ENCODE results near the gene ATXN7.

Gene ATXN7, protein sequence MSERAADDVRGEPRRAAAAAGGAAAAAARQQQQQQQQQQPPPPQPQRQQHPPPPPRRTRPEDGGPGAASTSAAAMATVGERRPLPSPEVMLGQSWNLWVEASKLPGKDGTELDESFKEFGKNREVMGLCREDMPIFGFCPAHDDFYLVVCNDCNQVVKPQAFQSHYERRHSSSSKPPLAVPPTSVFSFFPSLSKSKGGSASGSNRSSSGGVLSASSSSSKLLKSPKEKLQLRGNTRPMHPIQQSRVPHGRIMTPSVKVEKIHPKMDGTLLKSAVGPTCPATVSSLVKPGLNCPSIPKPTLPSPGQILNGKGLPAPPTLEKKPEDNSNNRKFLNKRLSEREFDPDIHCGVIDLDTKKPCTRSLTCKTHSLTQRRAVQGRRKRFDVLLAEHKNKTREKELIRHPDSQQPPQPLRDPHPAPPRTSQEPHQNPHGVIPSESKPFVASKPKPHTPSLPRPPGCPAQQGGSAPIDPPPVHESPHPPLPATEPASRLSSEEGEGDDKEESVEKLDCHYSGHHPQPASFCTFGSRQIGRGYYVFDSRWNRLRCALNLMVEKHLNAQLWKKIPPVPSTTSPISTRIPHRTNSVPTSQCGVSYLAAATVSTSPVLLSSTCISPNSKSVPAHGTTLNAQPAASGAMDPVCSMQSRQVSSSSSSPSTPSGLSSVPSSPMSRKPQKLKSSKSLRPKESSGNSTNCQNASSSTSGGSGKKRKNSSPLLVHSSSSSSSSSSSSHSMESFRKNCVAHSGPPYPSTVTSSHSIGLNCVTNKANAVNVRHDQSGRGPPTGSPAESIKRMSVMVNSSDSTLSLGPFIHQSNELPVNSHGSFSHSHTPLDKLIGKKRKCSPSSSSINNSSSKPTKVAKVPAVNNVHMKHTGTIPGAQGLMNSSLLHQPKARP

DNA sequence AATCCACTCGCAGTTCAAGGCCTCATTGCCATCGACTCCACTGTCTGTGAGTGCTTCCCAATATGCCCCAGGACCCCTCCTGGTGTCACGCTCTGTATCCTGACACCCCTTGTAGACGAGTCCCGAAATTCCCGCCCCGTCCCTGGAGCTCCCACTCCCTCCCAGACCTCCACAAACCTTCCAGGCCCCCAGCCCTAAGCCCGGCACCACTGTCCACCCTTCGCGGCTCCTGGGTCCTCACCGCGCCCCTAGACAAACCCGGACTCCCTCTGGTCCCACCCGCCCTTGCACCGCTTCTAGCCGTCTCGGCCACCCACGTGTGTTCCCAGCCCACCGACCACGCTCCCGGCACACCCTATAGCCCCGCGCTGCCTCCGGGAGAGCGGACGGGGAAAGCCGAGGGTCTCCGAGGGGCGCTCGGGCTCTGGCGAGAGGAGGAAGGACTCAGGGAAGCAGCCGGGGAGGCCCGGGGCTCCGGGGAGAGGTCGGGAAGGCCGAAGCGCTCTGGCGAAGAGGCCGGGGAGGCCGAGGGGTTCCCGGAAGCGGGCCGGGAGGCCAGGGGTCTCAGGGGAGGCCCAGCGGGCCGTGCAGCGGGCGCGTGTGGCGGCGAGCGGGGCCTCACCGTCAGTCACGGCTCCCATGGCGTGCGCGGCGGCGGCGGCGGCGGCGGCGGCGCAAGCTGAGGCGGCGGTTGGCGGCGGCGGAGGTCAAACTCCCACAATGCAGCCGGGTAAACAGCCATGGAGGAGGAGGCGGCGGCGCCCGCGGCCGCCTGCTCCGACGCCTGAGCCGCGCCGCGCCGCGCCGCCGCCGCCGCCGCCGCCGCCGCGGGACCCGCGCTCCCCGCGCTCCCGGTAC is at the start of gene ATXN7, which contains the start of gene THOC7:
Gene ATXN7, plus strand, starts transcription at position 718 of the 858 bp plus-strand sequence. CDS start 48,732 bp downstream, outside the sequence.
Gene THOC7, minus strand, starts transcription at position 656 of the 858 bp plus-strand sequence. Its CDS starts 15 bp downstream, at position 641.
- Mint-ChIP-seq H3K9me3 (no peaks in the 10 kb centered on the region), H3K36me3 (ENCODE audit: low read depth) (peaks cover 23% of the 10 kb centered on the region), H3K4me3 (peak within 1 kb of the TSS; percentile 95), H3K4me1 (peaks cover 58% of the 10 kb centered on the region), H3K27ac (peak within 1 kb of the TSS; percentile 90), H3K27me3 (no peaks in the 10 kb centered on the region)
- ATAC-seq (peak; percentile 53), DNase-seq (peak; percentile 70)

DNA sequence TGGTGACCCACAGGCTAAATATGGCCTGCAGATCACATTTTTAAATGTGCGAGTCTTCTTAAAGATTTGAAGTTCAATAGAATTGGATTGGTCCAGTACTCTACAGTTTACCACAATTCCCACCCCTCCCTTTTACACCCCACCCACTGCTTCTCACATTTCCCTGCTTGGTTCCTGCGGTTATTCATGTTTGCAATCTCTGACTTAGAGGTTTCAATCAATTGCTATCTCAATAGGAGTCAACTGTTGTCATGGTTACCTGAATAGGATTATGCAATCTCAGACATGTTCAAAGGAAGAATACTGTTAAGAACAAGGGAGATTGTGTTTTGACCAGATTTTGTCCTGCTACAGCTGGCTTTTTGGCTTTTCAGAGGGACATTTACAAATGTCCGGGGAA is 49.4 kb upstream of the ATXN7 start:
- DNase-seq: no peak

DNA sequence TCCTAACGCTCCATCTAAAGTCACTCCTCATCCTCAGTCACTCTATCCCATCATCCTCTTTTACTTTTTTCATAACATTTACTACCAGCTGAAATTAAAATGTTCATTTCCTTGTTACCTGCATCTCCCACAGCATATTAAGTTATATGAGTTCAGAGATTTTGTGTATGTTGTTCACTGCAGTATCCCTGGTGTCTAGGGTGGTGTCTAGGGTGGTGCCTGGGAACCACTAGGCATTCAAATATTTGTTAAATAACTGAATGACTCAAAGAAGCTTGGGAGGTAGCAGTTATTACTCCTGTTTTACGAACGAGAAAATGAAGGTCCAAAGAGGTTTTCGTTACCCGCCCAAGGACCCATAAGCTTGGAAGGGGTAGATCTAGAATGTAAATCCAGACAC is 46.4 kb upstream of the ATXN7 start:
- no peak overlapping the region for H3K4me3 Mint-ChIP-seq
- H3K36me3 Mint-ChIP-seq (ENCODE audit: low read depth): no peaks in the 10 kb centered on the region
- DNase-seq (no peak), ATAC-seq (no peak)
- no peaks in the 10 kb centered on the region for H3K9me3 Mint-ChIP-seq
- H3K4me1 Mint-ChIP-seq: no peaks in the 10 kb centered on the region
- no peak overlapping the region for H3K27ac Mint-ChIP-seq
- no peaks in the 10 kb centered on the region for H3K27me3 Mint-ChIP-seq

More for the DNA sequence above, 49.4 kb upstream of the ATXN7 start:
- H3K27ac Mint-ChIP-seq: no peak overlapping the region
- no peaks in the 10 kb centered on the region for H3K4me1 Mint-ChIP-seq
- H3K9me3 Mint-ChIP-seq: no peaks in the 10 kb centered on the region
- ATAC-seq: no peak
- H3K27me3 Mint-ChIP-seq: no peaks in the 10 kb centered on the region
- H3K36me3 Mint-ChIP-seq (ENCODE audit: low read depth): no peaks in the 10 kb centered on the region
- no peak overlapping the region for H3K4me3 Mint-ChIP-seq

DNA sequence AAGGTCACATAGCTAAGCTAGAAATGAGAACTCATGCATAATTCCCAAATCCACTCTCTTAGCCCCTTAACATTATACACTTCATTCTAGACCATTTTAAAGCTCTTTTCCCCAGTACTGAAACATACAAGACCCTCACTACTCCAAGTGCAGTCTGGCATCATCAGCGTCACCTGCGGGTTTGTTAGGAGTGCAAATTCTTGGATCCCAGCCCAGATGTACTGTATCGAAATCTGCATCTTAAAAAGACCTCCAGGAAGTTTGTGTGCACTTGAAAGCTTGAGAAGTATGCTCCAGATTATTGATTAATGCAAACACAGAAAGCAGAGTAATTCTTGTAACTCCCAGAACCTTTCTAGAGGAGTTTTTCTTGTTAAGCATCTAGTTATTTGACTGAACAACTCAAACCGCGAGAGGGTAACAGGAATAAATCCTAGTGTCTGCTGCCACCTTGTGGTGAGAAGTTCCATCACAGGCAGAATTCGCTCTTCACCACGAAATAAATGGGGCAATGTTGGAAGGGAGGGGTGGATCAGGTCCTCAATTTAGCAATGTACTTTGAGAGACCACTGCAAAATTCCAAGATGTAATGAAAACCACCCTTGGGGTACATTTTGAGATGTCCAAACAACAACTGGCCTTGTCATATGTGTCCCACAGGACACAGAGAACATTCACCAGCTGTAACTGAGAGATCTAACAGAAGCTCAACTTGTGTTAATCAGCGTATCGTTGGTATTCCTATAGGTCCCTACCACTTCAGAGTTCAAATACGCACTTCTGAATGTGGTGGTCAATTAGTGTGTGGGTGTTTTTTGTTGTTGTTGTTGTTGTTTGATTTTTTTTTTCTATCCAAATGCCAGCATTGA is 45.2 kb upstream of the ATXN7 start:
- Mint-ChIP-seq H3K9me3 (no peaks in the 10 kb centered on the region), H3K36me3 (ENCODE audit: low read depth) (no peaks in the 10 kb centered on the region), H3K27me3 (no peaks in the 10 kb centered on the region), H3K4me1 (no peaks in the 10 kb centered on the region), H3K27ac (no peak overlapping the region), H3K4me3 (no peak overlapping the region)
- DNase-seq (peak; percentile 57), ATAC-seq (no peak)

DNA sequence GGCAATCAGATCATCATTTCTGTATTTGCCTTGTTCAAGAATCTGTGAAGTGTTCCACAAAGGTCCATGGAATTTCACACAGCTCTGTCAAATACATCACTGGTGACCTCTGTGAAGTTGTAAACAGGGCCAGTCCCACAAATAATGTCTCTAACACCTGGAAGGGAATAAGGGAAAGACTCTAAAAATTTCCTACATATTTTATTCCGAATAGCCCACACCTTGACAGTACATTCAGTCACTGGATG is 44.6 kb upstream of the ATXN7 start, which contains the start of gene C3orf49:
Gene C3orf49, plus strand, starts transcription at position 149 of the 248 bp plus-strand sequence. CDS start 173 bp downstream, outside the sequence.
- Mint-ChIP-seq H3K27ac (no peak within 1 kb of the TSS), H3K36me3 (ENCODE audit: low read depth) (no peaks in the 10 kb centered on the region), H3K9me3 (no peaks in the 10 kb centered on the region), H3K4me3 (no peak within 1 kb of the TSS), H3K27me3 (no peaks in the 10 kb centered on the region), H3K4me1 (no peaks in the 10 kb centered on the region)
- no peak for ATAC-seq
- DNase-seq: no peak

DNA sequence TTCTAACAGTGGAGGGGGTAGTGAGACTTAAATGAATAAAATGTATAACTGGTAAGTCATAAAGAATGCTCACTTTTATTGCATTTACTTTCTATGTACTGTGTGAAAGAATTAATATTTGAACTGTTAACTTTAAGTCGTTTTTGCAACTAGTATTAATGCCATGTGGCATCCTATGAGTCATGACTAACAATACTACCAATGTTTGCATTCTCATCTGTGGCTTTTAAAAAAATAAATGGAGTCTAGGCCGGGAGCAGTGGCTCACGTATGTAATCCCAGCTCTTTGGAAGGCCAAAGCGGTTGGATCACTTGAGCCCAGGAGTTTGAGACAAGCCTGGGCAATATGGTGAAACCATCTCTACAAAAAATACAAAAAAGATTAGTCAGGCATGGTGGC is 39.4 kb upstream of the ATXN7 start:
- no peak overlapping the region for H3K4me3 Mint-ChIP-seq
- DNase-seq: no peak
- no peaks in the 10 kb centered on the region for H3K9me3 Mint-ChIP-seq
- H3K27me3 Mint-ChIP-seq: no peaks in the 10 kb centered on the region
- no peaks in the 10 kb centered on the region for H3K4me1 Mint-ChIP-seq
- H3K36me3 Mint-ChIP-seq (ENCODE audit: low read depth): peaks cover 8% of the 10 kb centered on the region
- no peak for ATAC-seq
- H3K27ac Mint-ChIP-seq: no peak overlapping the region

DNA sequence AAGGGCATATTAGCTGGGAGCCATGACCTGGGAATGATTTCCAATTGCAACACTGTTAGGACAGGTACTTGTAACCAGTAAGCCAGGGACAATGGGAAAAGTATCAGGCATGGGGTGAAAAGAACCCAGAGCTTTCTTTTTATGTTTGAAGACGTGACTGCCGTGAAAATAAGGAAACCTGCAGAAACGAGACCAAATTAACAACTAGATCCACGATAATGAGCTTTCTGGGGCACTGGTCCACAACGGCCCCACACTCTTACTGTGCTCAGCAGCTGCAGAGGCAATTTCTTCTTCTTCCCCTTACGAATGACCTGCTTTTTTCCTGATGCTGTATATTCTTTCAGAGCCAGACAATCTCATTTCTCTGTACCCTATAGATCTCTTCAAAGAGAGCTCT is 33.1 kb upstream of the ATXN7 start:
- Mint-ChIP-seq H3K4me3 (no peak overlapping the region), H3K27me3 (no peaks in the 10 kb centered on the region), H3K36me3 (ENCODE audit: low read depth) (peaks cover 38% of the 10 kb centered on the region), H3K4me1 (no peaks in the 10 kb centered on the region), H3K9me3 (no peaks in the 10 kb centered on the region), H3K27ac (no peak overlapping the region)
- DNase-seq: no peak
- no peak for ATAC-seq

DNA sequence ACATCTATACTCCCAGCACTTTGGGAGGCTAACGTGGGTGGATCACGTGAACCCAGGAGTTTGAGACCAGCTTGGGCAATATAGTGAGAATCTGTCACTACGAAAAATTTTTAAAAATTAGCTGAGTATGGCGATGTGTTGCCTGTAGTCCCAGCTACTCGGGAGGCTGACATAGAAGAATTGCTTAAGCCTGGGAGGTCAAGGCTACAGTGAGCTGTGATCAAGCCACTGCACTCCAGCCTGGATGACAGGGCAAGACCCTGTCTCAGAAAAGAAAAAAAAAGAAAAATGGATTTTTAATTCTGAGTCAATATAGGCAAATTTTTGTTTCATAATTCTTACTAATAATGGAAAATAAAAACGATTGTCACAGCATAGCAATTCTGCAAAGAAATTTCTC is 31.3 kb upstream of the ATXN7 start:
- ATAC-seq: no peak
- no peaks in the 10 kb centered on the region for H3K9me3 Mint-ChIP-seq
- no peak overlapping the region for H3K27ac Mint-ChIP-seq
- H3K36me3 Mint-ChIP-seq (ENCODE audit: low read depth): peaks cover 40% of the 10 kb centered on the region
- H3K4me1 Mint-ChIP-seq: no peaks in the 10 kb centered on the region
- no peaks in the 10 kb centered on the region for H3K27me3 Mint-ChIP-seq
- no peak overlapping the region for H3K4me3 Mint-ChIP-seq
- DNase-seq: no peak

DNA sequence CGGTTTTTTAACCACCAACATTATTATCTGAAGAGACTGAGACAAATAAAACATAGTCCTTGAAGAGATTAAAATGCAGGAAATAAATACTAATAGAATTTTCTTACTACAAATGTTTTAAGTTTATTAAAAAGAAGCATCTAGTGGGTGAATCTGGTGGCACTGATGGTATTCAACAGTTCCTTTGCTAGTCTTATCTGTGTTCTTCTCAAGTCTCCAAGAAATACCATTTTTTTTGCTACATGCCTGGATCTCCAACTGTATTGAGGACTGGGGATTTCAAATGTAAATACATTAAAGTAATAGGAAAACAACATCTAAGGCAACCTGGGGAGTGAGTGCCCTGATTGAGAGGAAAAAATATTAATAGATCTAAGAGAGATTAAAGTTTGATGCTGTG is 22.0 kb upstream of the ATXN7 start:
- no peak overlapping the region for H3K4me3 Mint-ChIP-seq
- H3K27me3 Mint-ChIP-seq: no peaks in the 10 kb centered on the region
- peaks cover 26% of the 10 kb centered on the region for H3K36me3 Mint-ChIP-seq (ENCODE audit: low read depth)
- peaks cover 3% of the 10 kb centered on the region for H3K9me3 Mint-ChIP-seq
- no peaks in the 10 kb centered on the region for H3K4me1 Mint-ChIP-seq
- no peak for DNase-seq
- no peak overlapping the region for H3K27ac Mint-ChIP-seq
- no peak for ATAC-seq

DNA sequence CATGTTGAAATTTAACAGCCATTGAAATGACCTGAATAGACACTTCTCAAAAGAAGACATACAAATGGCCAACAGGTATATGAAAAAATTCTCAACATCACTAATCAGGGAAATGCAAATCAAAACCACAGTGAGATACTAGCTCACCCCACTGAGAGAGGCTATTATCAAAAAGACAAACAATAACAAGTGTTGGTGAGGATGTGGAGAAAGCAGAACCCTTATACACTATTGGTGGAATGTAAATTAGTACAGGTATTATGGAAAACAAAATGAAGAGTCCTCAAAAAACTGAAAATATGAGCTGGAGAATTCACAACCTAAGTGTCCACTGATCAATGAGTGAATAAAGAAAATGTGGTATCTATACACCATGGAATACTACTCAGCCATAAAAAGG is 21.5 kb upstream of the ATXN7 start:
- ATAC-seq (no peak), DNase-seq (no peak)
- Mint-ChIP-seq H3K27me3 (no peaks in the 10 kb centered on the region), H3K4me3 (no peak overlapping the region), H3K4me1 (peaks cover 1% of the 10 kb centered on the region), H3K9me3 (peaks cover 3% of the 10 kb centered on the region), H3K27ac (no peak overlapping the region), H3K36me3 (ENCODE audit: low read depth) (peaks cover 24% of the 10 kb centered on the region)

DNA sequence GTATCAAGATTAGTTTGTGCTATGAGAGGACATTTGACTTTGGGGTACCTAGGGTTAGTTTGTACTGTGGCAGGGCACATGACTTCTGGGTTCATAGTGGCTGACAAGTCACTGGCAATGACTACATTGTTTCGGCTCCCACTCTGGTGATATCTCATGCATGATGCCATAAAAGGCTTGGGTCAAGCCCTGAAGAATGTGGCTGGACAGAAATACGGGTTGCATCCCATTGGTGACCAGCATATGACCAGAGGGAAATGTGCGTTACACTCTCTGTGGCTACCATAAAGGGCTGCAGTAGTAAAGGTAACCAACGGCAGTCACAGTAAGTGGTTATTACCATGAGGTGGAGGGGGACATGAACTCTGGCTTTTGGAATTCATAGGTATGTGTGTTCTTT is 18.5 kb upstream of the ATXN7 start:
- Mint-ChIP-seq H3K27ac (no peak overlapping the region), H3K36me3 (ENCODE audit: low read depth) (peaks cover 21% of the 10 kb centered on the region), H3K4me1 (peaks cover 3% of the 10 kb centered on the region), H3K9me3 (peaks cover 3% of the 10 kb centered on the region), H3K27me3 (no peaks in the 10 kb centered on the region), H3K4me3 (no peak overlapping the region)
- DNase-seq: no peak
- no peak for ATAC-seq

DNA sequence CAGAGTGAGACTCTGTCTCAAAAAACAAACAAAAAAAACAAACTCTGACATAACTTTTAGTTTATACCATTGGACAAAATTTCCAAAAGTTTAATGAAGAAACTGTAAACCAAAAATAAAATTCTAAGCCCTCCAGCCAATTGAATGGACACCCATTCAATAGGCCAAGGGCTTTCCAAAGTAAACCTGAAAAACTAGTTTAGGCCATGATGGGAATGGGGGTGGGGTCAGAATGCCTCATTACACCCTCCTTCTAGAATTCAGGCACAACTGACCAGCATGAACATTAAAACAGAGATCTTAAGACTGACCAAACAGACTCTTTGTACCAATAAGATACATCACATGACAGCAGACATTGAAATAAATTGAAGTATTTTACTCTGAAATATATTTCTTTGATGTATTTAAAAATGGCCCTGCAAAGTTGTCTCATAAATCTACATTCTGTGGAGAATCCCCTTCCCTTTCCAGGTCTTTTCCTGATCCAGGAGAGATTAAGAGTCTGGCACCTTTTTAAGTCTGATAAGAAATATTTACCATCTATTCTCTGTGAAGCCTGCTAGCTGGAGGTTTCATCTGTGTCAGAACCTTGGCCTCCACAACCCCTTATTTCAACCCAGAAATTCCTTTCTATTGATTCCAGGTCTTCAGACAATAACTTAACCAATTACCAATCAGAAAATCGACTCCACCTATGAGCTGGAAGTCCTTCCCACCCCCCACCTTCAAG is 15.8 kb upstream of the ATXN7 start:
- peaks cover 13% of the 10 kb centered on the region for H3K36me3 Mint-ChIP-seq (ENCODE audit: low read depth)
- peaks cover 3% of the 10 kb centered on the region for H3K9me3 Mint-ChIP-seq
- H3K4me1 Mint-ChIP-seq: peaks cover 3% of the 10 kb centered on the region
- H3K27ac Mint-ChIP-seq: no peak overlapping the region
- no peak overlapping the region for H3K4me3 Mint-ChIP-seq
- ATAC-seq (no peak), DNase-seq (no peak)
- no peaks in the 10 kb centered on the region for H3K27me3 Mint-ChIP-seq

DNA sequence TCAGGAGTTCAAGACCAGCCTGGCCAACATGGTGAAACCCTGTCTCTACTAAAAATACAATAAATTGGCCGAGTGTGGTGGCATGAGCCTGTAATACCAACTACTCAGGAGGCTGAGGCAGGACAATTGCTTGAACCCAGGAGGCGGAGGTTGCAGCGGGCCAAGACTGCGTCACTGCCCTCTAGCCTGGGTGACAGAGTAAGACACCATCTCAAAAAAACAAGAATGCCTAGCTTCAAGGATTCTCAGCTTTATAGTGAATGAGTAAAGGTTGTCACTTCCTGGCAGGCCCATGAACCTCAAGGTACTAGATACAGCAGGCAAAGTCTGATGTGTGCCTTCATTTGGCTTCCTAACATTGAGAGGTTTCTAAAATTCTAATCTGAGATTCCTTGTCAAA is 14.5 kb upstream of the ATXN7 start:
- peaks cover 3% of the 10 kb centered on the region for H3K4me1 Mint-ChIP-seq
- no peaks in the 10 kb centered on the region for H3K9me3 Mint-ChIP-seq
- H3K27ac Mint-ChIP-seq: no peak overlapping the region
- ATAC-seq (no peak), DNase-seq (no peak)
- no peaks in the 10 kb centered on the region for H3K27me3 Mint-ChIP-seq
- H3K36me3 Mint-ChIP-seq (ENCODE audit: low read depth): peaks cover 7% of the 10 kb centered on the region
- no peak overlapping the region for H3K4me3 Mint-ChIP-seq

Measured in activated naive CD8-positive, alpha-beta T cell treated with anti-CD3 and anti-CD28 coated beads, Interleukin-2, amount 50 U/mL, for 24 hours (primary cell).